Spleen (tissue), 7 donors: ENCODE data around the gene GALR2.

Source experiments
- POLR2AphosphoS5 ChIP-seq, 3 donors: sonication (generic); formaldehyde crosslinking; IDR thresholded peaks; one replicate each; pipeline ENCODE4 v1.5.1; 2017; ENCODE audit warnings: antibody characterized with exemption in 3 of 3
- TF ChIP-seq, protein P1 (sequence below), 11 experiments: fragments of 200-600 bp in 7 of 11; fragments of 450-650 bp in 4 of 11; sonication (generic) in 4 of 11; IDR thresholded peaks in 8 of 11; conservative IDR thresholded peaks in 3 of 11; 1 replicate in 7 of 11; 2 replicates in 4 of 11; pipeline versions ENCODE4 v1.4.0 to v1.8.0; 2016 to 2021; ENCODE audit warnings: antibody characterized with exemption in 11 of 11, inconsistent platforms in 4 of 11, mild to moderate bottlenecking in 1 of 11
- donor health status: DM: no; HTN: no; CAD: no; lungs with moderate emphysema.
- donor health status: DM: no; HTN: no; CAD: no.
- donor health status: DM: no; HTN: no; CAD: no.

DNA sequence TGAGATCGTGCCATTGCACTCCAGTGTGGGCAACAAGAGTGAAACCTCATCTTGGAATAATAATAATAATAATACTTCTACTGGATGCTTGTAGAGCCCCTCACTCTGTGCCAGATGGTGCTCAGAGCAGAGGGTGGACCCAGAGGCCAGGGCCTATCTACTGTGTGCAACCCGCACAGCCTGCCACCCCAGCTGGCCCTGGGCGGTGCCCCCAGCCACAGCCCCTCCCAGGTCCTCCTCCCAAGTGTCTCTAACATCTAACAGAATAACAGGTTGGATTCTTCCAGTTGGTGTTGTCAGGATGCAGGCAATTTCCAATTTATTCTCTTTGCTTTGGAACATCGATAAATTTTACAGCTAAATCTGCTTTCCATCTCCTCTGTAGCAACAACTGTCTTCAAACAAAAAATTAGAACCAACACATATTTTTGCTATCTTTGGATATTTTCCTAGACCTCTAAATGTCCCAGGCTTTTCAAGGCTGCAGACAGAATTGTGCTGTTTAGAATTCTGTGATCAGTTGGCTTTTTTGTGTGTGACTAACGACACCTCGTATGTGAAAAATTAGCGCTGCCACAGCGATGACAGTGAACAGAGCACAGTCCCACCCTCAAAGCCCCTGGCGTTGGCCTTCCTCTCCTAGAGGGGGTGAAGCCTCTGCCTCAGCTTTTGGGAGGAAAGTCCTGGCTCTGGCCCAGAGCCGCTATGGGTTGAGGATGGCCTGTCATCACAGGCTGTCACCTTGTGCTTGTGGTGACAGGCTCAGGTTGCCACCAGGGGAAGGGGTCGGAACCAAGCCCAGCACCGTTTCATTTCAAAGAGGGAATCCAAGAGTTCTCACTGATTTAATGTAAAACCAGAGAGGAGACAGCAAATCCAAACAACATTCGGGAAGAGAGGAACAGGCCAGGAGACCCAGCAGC is 39.9 kb upstream of the GALR2 start:
- TF ChIP-seq, protein P1, sequence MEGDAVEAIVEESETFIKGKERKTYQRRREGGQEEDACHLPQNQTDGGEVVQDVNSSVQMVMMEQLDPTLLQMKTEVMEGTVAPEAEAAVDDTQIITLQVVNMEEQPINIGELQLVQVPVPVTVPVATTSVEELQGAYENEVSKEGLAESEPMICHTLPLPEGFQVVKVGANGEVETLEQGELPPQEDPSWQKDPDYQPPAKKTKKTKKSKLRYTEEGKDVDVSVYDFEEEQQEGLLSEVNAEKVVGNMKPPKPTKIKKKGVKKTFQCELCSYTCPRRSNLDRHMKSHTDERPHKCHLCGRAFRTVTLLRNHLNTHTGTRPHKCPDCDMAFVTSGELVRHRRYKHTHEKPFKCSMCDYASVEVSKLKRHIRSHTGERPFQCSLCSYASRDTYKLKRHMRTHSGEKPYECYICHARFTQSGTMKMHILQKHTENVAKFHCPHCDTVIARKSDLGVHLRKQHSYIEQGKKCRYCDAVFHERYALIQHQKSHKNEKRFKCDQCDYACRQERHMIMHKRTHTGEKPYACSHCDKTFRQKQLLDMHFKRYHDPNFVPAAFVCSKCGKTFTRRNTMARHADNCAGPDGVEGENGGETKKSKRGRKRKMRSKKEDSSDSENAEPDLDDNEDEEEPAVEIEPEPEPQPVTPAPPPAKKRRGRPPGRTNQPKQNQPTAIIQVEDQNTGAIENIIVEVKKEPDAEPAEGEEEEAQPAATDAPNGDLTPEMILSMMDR (IDR thresholded peaks at IDR 0.05 in 8 of 11, conservative IDR thresholded peaks at IDR 0.05 in 3 of 11) = no peak
- TF ChIP-seq POLR2AphosphoS5 (IDR thresholded peaks at IDR 0.05) = no peak
